Stimulated activated CD8-positive, alpha-beta memory T cell treated with anti-CD3 and anti-CD28 coated beads, Interleukin-12 subunit alpha, Interleukin-12 subunit beta, amount 100 ng/mL, for 4 hours (primary cell): ENCODE results near the gene OR51M1.

Source experiments
- DNase-seq: peaks from one replicate; pipeline ENCODE4 v3.0.0-alpha.2; 2020; ENCODE audit warnings: low read depth

OR51M1 gene

DNA sequence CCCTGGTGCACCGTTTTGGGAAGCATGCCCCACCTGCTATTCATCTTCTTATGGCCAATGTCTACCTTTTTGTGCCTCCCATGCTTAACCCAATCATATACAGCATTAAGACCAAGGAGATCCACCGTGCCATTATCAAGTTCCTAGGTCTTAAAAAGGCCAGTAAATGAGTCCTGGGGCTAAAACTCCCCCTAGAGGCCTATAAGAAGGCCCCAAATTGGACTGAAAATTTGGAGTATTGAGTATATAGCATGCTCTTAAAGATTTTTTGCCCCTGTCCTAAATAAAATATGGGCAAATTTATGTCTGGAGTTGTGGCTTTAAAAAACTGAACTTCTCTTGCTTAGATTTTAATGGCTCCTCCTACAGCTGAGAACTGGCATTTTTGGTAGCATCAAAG is 6.6 kb downstream of the OR51M1 start:
- no peak for DNase-seq

DNA sequence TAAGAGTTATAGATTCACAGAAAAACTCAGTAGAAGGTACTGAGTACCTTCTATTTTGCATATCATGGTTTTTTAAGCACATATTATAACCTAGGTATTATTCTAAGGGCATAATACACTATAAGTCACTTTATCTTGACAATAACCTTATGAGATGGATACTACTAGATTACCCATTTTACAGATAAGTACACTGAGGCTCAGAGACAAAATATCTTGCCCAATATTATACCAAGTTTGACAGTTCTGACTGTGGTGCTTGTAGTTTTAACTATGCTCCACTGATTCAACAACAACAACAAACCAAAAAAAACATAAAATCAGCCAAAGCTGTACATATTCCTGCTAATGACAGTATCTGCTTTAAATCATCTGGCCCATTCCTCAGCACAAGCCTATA is 10.5 kb downstream of the OR51M1 start:
- no peak for DNase-seq

DNA sequence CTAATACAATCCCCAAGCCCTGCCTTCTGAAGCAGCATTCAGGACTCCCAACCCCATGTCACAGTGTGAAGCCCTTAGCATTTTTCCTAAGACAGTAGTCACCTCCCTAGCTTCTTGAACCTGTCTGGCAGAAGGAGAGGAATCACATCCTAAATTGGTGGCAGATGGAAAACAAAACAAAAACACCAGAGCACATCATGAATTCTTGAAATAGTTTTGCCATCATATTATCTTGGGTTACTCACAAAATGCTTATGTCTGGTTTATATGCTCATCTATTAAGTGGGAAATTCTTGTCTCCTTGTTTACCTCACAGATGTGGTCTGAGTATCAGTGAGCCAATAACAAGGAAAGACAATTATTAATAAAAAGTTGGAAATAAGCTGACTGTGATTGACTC is 15.3 kb downstream of the OR51M1 start:
- no peak for DNase-seq

DNA sequence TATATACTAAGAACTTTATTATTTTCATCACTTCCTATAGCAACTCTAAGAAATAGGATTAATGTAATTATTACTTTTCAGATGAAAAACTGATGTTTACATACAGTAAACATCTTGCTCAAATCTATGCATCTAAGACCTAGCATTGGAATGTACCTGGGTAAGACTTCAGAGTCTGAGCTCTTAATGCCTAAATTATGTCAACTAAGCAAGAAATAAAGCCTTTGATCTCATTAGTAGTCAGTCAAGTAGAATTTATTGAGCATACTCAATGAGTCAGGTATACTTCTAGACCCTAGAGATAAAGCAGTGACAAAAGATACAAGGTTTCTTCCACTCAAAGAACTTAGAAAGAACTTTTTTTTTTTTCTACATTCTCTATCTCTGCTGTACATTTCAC is 21.6 kb downstream of the OR51M1 start:
- no peak for DNase-seq

DNA sequence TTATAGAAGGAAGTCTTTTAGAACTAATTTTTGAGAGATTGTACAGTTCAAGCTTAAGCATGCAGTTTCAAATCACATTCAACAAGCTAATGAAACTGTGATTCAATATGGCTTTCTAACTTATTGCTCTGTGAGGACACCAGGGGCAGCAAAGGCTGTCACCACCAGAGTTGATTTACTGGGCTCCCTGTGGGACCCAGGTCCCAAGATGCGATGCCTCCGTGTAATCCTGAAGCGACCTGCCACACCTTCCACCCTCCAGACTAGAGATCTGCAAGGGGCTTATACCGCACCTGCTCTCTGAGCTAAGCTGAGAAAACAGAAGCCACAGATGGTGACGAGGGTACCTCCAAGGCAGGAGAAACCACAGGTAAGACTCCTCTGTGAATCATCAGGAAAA is 37.4 kb downstream of the OR51M1 start:
- no peak for DNase-seq

DNA sequence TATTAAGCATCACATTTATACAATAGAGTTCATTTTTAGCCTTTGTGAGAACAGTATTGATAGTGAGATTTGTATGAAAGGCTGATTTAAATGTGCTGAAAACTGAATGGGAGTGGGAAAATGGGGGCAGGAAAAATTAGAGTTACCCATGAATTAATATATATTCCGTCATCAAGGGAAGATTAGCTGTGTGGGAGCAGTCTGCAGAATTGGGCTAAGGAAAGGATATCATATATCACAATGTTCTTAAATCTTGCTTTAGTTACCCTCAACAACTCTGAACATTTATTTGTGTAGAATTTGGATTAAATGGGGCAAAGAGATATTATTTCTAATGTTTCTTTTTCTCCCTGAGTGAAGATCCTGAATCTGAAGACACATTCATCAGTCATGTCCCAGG is 38.2 kb downstream of the OR51M1 start, which contains the start of gene OR51Q1:
OR51Q1 (plus strand) TSS at position 301 of the 400 bp plus-strand sequence; CDS start at position 391, 90 bp downstream.
- DNase-seq, result no peak

DNA sequence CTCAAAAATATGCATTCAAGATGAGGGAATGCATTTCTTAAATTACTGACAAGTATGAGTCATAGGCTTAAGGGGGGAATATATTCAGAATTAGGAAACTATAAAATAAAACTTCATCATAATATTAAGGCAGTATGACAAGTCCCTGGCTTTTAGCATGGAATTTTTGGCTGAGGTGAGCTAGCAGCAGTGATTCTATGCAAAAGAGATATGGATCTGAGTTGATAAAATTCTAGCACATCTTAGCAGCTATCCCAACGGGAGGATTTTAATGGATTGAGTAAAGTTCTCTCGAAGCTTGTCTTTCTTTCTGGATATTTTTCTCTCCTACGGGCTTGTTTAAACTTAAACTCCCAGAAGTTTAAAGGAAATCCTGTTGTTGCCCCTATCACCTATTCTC is 39.5 kb downstream of the OR51M1 start:
- no peak for DNase-seq

DNA sequence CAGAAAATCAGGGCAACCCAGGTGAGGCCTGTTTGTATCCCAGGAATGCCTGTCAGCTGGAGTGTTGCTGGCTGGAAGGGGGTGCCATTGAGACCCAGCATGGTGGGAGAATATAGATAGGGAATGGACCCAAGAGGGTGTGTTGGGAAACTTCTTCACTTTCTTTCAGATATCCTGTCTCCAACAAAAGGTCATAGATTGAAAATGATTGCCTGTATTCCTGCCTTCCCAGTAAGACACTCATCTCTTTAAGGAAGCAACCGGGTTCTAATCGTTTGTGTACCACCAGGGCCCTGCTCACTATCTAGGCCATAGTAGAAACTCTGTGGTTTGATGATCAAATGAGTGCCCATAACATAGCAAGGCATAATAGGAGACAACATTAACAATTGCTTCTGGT is 57.8 kb downstream of the OR51M1 start, which contains the start of gene OR51I1:
OR51I1 (minus strand) TSS at position 101 of the 400 bp plus-strand sequence; CDS start at position 101, 0 bp downstream.
- DNase-seq, result no peak
